GM13976 (cell line): ENCODE data around the gene TEKT1.
"Not testable (repeated sequence)": the region's sequence is repeated elsewhere in the genome, so short reads cannot be mapped to it uniquely, and the experiment has no call there.

Experiments
- DNase-seq: peaks from one replicate; pipeline ENCODE4 v3.0.0; 2012; ENCODE audit warnings: low spot score
- in situ Hi-C: fragments of 300-500 bp; cut with MboI; formaldehyde crosslinking; loops from one replicate; pipeline ENCODE4 v1.12.0; 2022; ENCODE audit warnings: low sequenced_read_pairs, mixed read lengths, inconsistent platforms; ENCODE audit not compliant: unreplicated experiment
- TF ChIP-seq, protein P1 (sequence below): IDR thresholded peaks from 2 replicates; pipeline ENCODE4 v1.5.1; 2012; ENCODE audit warnings: borderline replicate concordance, mild to moderate bottlenecking; ENCODE audit not compliant: insufficient read depth; ENCODE audit errors: extremely low read depth, missing control alignments, control extremely low read depth

Gene TEKT1

GRCh38 chr17:6780886-6781285 lies 50.6 kb downstream of the TEKT1 start:
- TF ChIP-seq, protein P1, sequence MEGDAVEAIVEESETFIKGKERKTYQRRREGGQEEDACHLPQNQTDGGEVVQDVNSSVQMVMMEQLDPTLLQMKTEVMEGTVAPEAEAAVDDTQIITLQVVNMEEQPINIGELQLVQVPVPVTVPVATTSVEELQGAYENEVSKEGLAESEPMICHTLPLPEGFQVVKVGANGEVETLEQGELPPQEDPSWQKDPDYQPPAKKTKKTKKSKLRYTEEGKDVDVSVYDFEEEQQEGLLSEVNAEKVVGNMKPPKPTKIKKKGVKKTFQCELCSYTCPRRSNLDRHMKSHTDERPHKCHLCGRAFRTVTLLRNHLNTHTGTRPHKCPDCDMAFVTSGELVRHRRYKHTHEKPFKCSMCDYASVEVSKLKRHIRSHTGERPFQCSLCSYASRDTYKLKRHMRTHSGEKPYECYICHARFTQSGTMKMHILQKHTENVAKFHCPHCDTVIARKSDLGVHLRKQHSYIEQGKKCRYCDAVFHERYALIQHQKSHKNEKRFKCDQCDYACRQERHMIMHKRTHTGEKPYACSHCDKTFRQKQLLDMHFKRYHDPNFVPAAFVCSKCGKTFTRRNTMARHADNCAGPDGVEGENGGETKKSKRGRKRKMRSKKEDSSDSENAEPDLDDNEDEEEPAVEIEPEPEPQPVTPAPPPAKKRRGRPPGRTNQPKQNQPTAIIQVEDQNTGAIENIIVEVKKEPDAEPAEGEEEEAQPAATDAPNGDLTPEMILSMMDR = no peak
- no peak for DNase-seq
- in situ Hi-C loops = no loop called here

DNA sequence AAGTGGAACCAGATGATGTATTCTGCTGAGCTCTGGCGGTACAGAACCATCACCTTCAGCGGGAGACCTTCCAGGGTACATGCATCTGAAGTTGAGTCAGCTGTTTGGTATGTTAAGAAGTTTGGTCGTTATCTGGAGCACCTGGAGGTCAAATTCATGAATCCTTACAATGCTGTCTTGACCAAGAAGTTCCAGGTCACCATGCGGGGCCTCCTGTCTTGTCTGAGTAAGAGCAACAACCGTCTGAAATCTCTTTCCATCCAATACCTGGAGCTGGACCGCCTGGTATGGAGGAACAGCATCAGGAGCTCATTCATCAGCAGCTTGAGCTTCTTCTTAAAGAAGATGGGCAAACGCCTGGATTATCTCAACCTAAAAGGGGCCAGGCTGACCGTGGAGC lies 51.5 kb downstream of the TEKT1 start:
- DNase-seq = no peak
- in situ Hi-C loops = no loop called here
- TF ChIP-seq, protein P1 = no peak

- in situ Hi-C loops = no loop called here
- TF ChIP-seq, protein P1 = no peak
- DNase-seq = no peak
Observed at GRCh38 chr17:6779411-6779810, 52.1 kb downstream of the TEKT1 start.

DNA sequence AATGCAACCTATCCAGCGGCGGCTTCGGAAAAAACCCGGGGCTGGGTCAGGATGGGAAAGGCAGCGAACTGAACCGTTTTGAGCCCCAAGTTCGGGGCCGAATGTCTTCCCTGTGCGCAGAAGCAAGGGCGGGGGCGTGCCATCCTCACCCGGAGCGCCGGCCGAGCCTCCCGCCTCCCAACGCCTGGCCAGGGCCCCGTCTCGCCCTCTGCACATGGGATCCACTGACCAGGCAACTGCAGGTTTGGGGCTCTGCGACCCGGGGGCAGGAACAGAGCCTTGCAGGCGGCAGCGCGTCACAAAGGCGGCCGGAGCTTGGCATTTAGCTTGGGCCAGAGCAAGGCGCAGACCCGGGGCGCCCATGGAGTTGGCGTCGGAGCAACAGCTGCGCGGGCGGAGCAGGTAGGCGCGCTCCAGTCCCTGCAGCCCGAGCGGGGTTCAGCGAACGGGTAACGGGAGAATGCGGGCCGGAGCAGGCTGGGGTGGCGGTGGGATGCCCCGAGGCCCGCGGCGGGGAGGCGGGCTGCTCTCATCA lies 55.6 kb downstream of the TEKT1 start, which contains the start of gene FBXO39:
FBXO39 (plus strand) TSS at position 345 of the 535 bp plus-strand sequence. CDS start 3,654 bp downstream, outside the sequence.
- in situ Hi-C loops = no loop called here
- TF ChIP-seq, protein P1 = no peak
- peak; percentile 37 for DNase-seq

DNA sequence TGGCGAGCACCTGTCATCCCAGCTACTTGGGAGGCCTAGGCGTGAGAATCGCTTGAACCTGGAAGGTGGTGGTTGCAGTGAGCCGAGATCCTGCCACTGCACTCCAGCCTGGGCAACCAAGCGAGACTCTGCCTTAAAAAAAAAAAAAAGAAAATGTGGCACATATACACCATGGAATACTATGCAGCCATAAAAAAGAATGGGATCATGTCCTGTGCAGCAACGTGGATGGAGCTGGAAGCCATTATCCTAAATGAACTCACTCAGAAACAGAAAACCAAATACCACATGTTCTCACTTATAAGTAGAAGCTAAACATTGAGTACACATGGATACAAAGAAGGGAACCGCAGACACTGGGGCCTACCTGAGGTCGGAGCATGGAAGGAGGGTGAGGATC lies 56.6 kb downstream of the TEKT1 start:
- in situ Hi-C loops, DNase-seq: not testable (repeated sequence)

- no peak for DNase-seq
- TF ChIP-seq, protein P1 = no peak
- in situ Hi-C loops = no loop called here
Observed at GRCh38 chr17:6772016-6772415, 59.5 kb downstream of the TEKT1 start.

GRCh38 chr17:6768447-6768846 lies 63.1 kb downstream of the TEKT1 start:
- in situ Hi-C loops = no loop called here
- TF ChIP-seq, protein P1 = no peak
- DNase-seq = no peak
